Nephron progenitor cell (in vitro differentiated cells): ENCODE data around the gene GAS7.

Experiments
- DNase-seq: peaks from one replicate; pipeline ENCODE4 v3.0.0; 2021
- H3K27ac Mint-ChIP-seq: 2 replicates; pipeline ENCODE4 v1.8.0; 2021; ENCODE audit warnings: mild to moderate bottlenecking, moderate library complexity, mixed read lengths
- H3K27me3 Mint-ChIP-seq: 2 replicates; pipeline ENCODE4 v1.8.0; 2021; ENCODE audit warnings: mild to moderate bottlenecking, low read depth, mixed read lengths; ENCODE audit not compliant: poor library complexity
- H3K36me3 Mint-ChIP-seq: 2 replicates; pipeline ENCODE4 v1.8.0; 2021; ENCODE audit warnings: low read depth, mixed read lengths
- H3K4me1 Mint-ChIP-seq: 2 replicates; pipeline ENCODE4 v1.8.0; 2021; ENCODE audit warnings: mixed read lengths
- H3K4me3 Mint-ChIP-seq: 2 replicates; pipeline ENCODE4 v1.8.0; 2021; ENCODE audit warnings: mild to moderate bottlenecking, moderate library complexity, mixed read lengths
- H3K9me3 Mint-ChIP-seq: 2 replicates; pipeline ENCODE4 v1.8.0; 2021; ENCODE audit warnings: mild to moderate bottlenecking, moderate library complexity, mixed read lengths
- CTCF ChIP-seq: fragments of 200-600 bp; sonication (generic); IDR thresholded peaks from 2 replicates; pipeline ENCODE4 v1.5.0; 2021; ENCODE audit warnings: antibody characterized with exemption

GAS7 gene

GRCh38 chr17:9887508-9887907 lies 310.9 kb downstream of the GAS7 start:
- no peak overlapping the region for H3K27ac Mint-ChIP-seq
- no peak overlapping the region for H3K4me3 Mint-ChIP-seq
- H3K27me3 Mint-ChIP-seq = peaks cover 16% of the 10 kb centered on the region
- H3K36me3 Mint-ChIP-seq = peaks cover 8% of the 10 kb centered on the region
- H3K4me1 Mint-ChIP-seq = peaks cover 10% of the 10 kb centered on the region
- H3K9me3 Mint-ChIP-seq = peaks cover 34% of the 10 kb centered on the region
- no peak for DNase-seq
- no peak for TF ChIP-seq CTCF

GRCh38 chr17:9886141-9886930 lies 312.1 kb downstream of the GAS7 start:
- Mint-ChIP-seq H3K27ac (no peak overlapping the region), H3K9me3 (peaks cover 45% of the 10 kb centered on the region)

GRCh38 chr17:9883451-9883850 lies 315.0 kb downstream of the GAS7 start:
- peaks cover 7% of the 10 kb centered on the region for H3K4me1 Mint-ChIP-seq
- no peak for TF ChIP-seq CTCF
- peaks cover 16% of the 10 kb centered on the region for H3K27me3 Mint-ChIP-seq
- peaks cover 61% of the 10 kb centered on the region for H3K9me3 Mint-ChIP-seq
- H3K4me3 Mint-ChIP-seq = no peak overlapping the region
- H3K27ac Mint-ChIP-seq = no peak overlapping the region
- H3K36me3 Mint-ChIP-seq = peaks cover 8% of the 10 kb centered on the region
- DNase-seq = no peak

More at GRCh38 chr17:9886141-9886930, 312.1 kb downstream of the GAS7 start:
- Mint-ChIP-seq H3K4me3 (no peak overlapping the region), H3K36me3 (peaks cover 8% of the 10 kb centered on the region), H3K4me1 (peaks cover 6% of the 10 kb centered on the region), H3K27me3 (peaks cover 16% of the 10 kb centered on the region)
- TF ChIP-seq CTCF = no peak
- DNase-seq = no peak

GRCh38 chr17:9880582-9880999 lies 317.8 kb downstream of the GAS7 start:
- no peak for DNase-seq
- Mint-ChIP-seq H3K36me3 (peaks cover 8% of the 10 kb centered on the region), H3K27ac (no peak overlapping the region), H3K4me3 (no peak overlapping the region), H3K9me3 (peaks cover 57% of the 10 kb centered on the region), H3K27me3 (no peaks in the 10 kb centered on the region), H3K4me1 (peaks cover 10% of the 10 kb centered on the region)
- no peak for TF ChIP-seq CTCF

GRCh38 chr17:9878786-9879525 lies 319.4 kb downstream of the GAS7 start:
- no peak for TF ChIP-seq CTCF
- Mint-ChIP-seq H3K36me3 (peaks cover 8% of the 10 kb centered on the region), H3K9me3 (peaks cover 42% of the 10 kb centered on the region), H3K27ac (no peak overlapping the region), H3K4me3 (no peak overlapping the region), H3K27me3 (no peaks in the 10 kb centered on the region), H3K4me1 (peaks cover 15% of the 10 kb centered on the region)
- no peak for DNase-seq
